Measurements from ENCODE around the gene TFB2M.

DNA sequence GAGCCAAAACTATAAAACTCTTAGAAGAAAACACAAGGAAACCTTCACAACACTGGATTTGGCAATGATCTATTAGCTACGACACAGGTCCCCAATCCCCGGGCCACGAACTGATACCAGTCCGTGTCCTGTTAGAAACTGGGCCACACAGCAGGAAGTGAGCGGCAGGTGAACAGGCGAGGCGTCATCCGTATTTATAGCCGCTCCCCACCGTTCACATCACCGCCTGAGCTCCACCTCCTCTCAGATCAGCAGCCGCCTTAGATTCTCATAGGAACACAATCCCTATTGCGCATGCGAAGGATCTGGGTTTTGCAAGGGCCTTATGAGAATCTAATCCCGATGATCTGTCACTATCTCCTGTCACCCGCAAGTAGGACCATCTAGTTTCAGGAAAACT lies 11.9 kb downstream of the TFB2M start:
- TF ChIP-seq CTCF (IDR thresholded peaks at IDR 0.05; ENCODE audit: insufficient read depth, low read depth, low read length) (no peak), EZH2 (IDR thresholded peaks at IDR 0.05; ENCODE audit: insufficient read depth, low read length) (no peak)
